ENCODE measurements around the gene ACOT9.

GRCh38 chrX:23790155-23790497 is 47.0 kb upstream of the ACOT9 start:
- no peak for TF ChIP-seq POLR2AphosphoS5 (IDR thresholded peaks at IDR 0.05)
- TF ChIP-seq EP300 (conservative IDR thresholded peaks at IDR 0.05; ENCODE audit: poor library complexity, severe bottlenecking): no peak
- no peak for TF ChIP-seq CTCF (IDR thresholded peaks at IDR 0.05; ENCODE audit: poor library complexity, severe bottlenecking)
- no peak for TF ChIP-seq SMC3 (conservative IDR thresholded peaks at IDR 0.05; ENCODE audit: poor library complexity)
- no peak for TF ChIP-seq EZH2 (IDR thresholded peaks at IDR 0.05; ENCODE audit: borderline replicate concordance, insufficient read depth, low read length, poor library complexity, severe bottlenecking)
- no peak for TF ChIP-seq TAF1 (IDR thresholded peaks at IDR 0.05; ENCODE audit: low read depth)
